HG02642 (cell line): Measurements from ENCODE around the gene RAMAC.
A peak's percentile ranks its signal among the peaks of the same experiment; 100 is the strongest.
"Not testable (repeated sequence)": the region's sequence is repeated elsewhere in the genome, so short reads cannot be mapped to it uniquely, and the experiment has no call there.

ENCODE experiments used
- ATAC-seq: cut with Tn5 transposase; IDR thresholded peaks from one replicate; pipeline ENCODE4 v1.9.1; 2021; ENCODE audit warnings: mild to moderate bottlenecking; ENCODE audit not compliant: unreplicated experiment, poor library complexity

The RAMAC gene

DNA sequence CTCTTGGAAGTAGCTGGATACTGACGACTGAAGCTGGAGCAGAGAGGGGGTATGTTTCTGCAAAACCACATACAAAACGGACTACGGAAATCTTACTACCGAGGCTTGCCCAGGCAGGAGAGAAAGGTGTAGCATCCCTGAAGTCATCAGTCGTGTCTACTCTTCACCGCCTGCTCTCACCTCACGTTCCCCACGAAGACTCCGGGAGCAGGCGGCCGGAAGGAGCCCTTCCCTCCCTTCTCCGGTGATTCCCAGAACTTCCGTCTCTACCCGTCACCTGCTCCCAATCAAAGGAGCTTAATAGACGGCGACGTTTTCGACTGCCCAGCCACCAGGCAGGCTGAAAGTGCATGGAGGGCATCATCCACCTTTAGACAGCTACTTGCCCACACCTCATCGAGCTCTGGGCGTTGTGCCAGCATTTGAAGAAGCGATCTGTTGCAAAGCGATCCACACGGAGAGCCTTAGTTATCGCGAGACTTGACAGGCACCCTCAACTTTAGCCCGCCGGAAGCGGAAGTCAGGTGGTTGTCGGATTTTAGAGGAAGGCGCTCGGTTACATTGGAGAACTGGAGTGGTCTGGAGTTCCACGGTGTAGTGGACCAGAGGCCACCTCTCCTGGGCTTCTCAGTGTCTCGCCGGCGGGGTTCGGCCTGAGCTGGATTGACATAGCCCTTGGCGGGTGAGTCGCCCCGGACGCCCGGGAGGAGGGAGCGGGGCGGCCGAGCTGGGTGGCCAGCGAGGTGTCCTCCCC is at the start of gene RAMAC:
RAMAC (plus strand) TSS at position 523 of the 754 bp plus-strand sequence. CDS start 2,809 bp downstream, outside the sequence.
- ATAC-seq: peak; percentile 93

DNA sequence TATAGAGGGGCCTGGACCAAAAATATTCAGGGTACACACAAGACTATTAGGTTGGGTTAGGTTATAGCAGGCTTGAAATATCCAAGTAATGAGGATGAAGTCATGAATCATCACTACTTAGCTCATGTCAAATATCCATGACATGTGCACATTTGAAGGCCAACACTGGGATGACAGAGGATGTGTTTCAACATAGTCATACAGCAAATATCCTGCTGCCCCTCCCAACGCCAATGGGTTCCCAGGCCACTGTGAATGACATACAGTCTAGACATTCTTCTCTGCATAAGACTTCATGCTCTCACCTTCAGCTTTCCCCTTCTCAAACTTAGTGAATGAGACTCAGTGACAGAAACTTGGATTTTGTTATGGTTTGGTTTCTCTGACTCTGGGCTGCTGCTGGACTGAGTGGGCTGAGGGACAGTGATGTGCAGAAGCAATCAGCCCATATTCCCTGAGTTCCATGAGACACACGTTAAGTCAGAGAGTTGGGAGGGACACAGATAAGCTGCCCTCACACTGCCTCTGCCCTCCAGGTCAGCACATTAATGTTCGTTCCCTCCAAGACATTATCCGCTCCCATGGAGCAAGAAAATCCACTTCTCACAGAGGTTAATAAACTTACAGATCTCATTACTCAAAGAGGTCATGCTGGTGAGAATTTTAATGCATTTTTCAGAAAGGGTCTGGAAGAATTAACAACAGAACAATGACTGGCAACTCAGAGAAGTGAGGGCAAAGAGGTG is 48.9 kb upstream of the RAMAC start:
- no peak for ATAC-seq

DNA sequence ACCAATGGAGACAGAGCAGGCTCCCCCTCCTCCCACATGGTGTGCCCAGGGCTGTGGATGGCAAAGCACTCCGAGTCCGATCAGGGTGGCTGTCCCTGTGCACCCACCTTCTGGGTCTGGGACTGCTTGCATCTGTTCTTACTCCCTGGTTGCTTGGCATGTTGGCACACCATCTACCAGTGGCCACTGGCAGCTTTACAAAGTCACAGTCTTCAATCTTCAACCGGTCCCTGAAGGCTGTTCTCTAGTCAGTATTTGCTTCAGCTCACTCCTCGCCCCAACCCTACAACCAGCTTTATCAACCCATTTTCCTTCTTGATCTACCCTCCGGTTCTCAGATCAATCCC is 48.3 kb upstream of the RAMAC start:
- ATAC-seq: no peak

DNA sequence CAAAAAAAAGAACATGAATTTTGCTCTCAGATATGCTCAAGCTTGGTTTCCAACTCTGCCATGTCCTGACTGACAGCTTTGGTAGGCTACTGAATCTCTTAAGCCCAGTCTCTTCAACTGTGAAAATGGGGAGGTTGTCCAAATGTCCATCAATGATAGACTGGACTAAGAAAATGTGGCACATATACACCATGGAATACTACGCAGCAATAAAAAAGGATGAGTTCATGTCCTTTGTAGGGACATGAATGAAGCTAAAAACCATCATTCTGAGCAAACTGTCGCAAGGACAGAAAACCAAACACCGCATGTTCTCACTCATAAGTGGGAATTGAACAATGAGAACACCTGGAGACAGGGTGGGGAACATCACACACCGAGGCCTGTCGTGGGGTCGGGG is 46.3 kb upstream of the RAMAC start:
- ATAC-seq: not testable (repeated sequence)

DNA sequence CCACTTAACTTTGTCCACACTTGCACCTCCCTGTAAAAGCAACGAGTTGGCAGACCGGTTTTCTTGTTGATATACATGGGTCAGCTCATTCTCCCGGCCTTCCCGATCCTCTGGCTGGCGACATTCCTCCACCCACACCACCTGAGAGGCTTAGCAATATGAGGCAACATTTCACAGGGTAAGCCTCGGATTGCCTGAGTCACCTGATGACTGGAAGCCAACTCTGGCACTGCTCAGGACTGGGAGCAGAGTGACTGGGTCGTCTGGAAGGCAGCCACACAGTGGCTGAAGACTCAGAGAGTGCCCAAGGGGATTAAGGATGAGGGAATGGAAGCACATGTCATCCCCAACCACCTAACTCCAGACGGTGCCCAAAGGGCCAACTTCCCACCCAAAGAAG is 43.3 kb upstream of the RAMAC start:
- ATAC-seq: no peak

DNA sequence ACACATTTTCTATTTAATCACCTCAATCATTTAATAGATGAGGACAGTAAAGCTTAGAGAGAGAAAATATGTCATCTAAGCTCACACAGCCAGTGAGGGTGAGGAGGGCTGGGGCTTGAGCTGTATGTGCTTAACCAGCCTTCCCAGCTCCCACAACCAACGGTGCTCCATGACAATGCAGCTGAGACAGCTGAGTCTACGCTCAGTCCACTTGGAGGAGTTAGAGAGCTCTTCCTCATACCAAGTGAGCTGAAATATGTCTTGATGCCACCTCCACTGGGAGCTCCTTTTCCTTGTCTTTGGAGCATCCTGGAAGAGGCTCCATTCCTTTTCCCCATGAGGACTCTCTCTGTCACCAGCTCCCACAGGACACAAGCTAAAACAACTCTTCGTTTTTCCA is 42.8 kb upstream of the RAMAC start:
- no peak for ATAC-seq

DNA sequence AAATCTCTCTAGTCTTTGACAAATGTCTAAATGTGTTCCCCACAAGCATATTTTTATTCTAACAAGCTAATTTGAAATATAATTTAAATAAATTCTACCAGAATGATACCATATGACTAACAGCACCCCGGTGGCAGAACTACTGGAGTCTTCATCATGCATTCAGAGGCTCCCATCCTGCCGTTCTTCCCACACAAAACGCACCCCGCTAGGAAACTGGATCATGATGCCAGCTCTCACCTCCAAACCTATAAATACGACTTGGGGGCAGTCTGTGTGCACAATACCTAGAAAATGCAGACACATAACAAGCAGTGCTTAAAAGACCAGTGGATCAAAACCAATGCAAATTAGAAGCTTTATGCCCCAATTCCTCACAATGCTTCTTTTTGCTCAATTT is 42.0 kb upstream of the RAMAC start:
- no peak for ATAC-seq

DNA sequence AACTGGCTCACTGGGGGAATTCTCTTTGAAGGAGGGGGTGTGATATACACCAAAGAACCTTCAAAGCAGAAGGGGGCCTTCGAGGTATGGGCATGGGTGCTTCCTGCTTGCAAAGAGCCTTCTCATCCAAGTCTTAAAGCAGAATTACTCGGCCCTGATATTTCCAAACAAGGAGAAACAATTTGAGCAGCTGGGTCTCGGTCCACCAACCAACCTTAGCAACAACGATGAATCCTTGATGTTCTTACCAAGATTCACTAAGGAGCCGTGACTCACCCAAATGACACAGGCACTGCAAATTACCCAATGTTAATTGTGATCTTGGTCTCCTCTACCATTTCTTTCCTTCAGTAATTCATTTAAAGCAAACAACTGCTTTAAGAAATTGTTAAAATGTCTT is 41.2 kb upstream of the RAMAC start:
- ATAC-seq: no peak

DNA sequence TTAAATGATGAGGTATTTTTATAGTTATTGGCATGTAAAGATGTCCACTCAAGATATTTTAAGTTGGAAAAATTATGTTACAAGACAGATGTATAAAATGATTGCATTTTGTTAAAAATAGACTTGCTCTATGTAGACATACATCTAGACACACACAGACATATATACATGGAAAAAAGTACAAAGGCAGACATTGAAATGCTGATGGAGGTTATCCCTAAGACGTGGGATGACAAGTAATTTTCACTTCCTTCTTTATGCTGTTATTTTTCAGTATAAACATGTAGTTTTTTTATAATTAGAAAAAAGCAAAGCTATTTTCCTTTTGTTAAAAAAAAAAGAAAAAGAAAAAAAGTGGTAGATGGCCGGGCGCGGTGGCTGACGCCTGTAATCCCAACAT is 40.7 kb upstream of the RAMAC start:
- no peak for ATAC-seq

DNA sequence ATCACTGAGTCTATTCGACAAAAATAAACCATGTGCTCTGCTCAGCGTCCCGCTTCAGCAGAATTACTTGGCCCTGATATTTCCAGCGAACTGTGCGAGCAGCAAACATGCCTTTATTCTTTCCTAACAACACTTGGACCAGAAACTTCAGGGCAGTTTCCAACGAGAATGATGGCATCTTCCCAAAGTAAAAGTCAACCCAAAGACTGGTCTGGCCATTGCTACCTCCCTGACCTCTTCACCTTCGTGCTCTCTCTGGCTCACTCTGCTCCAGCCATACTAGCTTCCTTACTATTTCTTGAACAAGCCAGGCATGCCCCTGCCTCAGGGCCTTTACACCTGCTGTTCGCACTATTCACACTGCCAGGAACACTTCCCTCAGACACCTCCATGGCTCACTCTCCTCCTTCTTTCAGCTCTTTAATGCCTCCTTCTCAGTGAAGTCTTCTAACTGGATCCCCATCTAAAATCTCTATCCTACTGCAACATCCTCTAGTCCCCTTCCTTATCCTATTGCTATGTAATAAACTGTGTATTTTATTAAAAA is 39.8 kb upstream of the RAMAC start:
- ATAC-seq: no peak

DNA sequence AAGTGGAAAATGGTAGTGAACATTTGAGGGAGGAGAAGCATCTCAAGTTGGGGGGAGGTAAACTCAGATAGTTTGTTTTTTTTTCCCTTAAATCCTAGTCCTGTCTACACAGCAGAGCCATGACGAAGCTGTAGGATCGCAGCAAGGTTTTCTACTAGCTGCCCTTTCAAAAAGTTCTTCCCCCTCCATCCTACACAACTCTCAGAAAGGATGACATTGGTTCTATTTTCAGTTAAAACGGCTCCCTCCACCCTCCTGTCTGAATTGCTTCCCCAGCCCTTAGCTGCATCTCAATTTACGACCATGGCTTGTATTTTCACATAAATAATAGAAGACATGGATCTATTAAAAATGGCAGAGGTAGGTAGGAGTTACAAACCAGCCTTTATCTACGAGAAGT is 35.7 kb upstream of the RAMAC start:
- ATAC-seq: no peak

DNA sequence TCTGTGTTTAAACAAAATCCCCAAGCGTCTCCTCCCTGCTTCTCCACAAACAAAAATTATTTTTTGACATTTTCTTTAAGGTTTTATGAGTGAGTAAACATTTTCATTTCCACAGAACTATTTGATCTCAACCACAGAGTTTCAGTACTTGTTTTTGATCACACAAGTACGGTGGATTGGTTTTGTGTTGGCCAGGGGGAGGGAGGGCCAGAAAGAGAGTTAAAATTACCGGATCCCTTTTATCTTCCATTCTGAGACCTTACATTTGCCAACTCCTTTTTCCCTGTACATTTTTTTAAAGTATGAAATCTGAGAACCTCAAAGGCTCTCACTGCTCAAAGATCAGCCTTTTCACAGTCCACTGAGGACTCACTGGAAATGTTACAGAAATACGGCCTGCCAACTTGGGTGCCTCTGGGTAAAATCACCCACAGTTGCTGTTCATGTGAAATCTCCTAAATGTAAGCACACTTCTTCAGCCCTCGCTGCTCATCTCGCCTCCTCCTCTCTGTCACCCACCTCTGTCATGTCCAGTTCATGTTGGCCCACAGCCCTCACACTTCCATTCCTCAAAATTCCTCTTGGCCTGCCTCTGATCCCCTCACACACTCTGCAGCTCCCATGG is 35.2 kb upstream of the RAMAC start:
- ATAC-seq: no peak

DNA sequence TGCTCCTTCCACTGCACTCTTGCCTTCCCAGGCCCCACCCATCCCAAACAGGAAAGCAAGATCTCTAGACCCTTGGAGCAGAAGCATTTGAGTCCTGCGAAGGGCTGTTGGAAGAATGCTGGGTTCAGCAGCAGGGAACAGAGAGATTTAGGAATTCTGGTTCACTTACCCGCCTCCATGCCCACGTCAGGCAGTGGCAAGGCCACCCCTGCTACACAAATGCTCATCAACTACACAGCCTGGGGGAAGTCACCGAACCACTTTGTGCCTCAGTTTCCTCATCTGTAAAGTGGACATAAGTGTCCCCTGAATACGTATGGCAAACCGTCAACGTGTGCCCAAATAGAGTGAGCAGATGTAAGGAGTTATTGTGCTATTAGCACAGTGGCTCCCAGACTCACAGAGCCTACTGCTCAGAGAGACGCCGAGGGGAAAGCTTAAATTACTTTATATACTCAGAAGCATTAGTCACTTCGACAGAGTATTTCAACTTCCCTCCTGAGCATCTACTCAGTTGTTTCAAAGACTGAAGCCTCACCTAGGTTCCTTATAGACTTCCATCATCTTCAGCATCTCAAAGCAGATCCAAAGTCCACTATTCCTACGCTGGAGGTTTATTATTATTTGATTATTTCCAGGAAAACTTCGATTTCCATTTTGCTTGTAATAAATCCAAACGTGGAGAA is 34.4 kb upstream of the RAMAC start:
- no peak for ATAC-seq

DNA sequence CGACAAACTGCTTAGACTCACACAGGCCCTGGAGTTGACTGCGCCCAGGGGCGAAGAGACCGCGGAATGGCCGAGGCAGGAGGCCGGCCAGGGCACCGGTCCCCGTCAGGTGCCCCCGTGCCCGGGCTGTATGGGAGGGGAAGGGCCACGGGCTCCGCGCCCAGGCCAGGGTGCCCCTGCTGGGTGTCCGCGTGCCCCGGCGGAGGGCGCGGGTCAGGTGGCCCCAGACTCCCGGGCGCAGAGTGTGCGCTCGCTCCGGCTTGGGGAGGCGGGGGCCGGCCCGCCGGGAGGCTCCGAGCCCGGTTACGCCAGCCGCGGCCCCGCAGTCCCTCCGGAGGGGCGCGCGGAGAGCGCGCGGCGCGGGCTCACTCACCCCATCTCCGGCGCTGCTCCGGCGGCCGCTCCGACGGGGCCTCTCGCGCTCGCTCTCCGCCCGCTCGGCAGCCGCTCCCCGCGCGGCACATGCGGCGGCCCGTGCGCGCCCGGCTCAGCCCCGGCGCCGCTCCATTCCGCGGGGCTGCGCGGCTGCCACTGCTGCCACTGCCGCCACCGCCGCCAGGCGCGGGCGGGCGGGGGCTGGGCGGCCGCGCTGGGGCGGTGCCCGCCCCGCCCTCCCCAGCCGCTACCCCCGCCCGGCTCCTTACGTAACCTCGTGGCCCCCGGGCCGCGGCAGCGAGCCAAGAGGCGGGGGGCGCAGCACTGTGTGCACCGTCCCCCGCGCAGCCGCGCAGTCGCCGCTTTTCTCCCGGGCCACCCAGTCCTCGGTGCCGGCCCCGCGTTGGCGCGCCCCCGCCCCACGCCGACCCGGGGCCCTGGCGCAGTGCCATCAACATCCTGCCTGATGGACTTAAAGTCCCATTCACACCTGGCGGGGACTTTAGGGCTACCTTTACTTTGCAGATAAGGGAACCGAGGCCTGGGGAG is 33.6 kb upstream of the RAMAC start, which contains the start of gene HOMER2:
HOMER2 (minus strand) TSS at position 563 of the 924 bp plus-strand sequence; CDS start at position 378, 185 bp downstream.
- peak; percentile 49 for ATAC-seq

DNA sequence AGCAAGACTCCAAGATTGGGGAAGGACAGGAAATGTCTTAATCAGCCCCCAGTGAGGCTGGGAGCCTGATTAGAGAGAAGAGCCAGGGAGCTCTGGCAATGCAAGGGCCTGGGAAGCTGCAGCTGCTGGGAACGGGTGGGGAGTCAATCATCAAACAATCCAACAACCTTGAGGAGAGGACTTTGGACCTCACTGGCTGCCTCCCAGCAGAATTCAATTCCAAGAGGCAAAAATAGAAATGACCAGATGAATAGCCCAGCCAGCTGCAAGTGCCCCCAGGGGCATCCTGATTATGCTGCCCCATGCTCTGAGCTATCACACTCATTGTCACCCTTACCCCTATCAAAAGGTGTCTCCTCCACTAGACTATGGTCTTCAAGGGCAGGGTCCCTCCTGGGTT is 27.4 kb upstream of the RAMAC start:
- no peak for ATAC-seq

DNA sequence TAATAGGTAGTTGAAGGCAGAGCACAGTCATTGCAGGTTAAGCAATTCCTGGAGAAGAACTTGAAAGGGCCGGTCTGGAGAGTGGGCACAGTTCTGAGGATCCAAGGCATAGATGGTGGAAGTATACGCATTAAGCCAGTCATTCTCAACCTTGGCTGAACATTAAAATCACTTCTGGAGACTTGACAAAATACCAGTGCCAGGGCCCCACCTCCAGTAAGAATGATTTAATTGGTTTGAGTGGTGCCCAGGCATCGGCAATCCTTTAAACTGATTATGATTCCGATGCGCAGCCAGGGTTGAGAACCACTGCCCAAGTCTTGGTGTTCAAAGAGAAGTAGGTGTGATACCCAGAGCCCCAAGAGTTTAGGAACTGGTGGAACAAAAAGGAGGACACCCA is 26.6 kb upstream of the RAMAC start:
- no peak for ATAC-seq

DNA sequence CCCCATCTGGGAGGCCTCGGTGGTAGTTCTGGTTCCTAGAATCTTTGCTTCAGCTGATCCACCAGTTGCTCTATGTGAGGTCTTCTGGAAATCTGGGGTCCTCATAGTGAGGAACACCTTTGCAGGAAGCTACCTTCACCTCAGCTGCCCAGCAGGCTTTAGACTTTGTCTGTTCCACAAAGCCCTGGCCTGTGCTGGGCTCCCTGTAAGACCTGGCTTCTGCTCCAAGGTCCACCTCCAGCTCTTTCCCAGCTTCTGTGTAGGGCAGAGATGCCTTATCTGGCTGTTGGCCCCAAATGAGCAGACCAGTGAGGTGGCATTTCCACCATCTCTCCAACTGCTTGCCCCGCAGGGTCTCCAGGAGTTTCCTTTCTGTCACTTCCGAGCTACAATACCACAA is 25.2 kb upstream of the RAMAC start:
- ATAC-seq: no peak

DNA sequence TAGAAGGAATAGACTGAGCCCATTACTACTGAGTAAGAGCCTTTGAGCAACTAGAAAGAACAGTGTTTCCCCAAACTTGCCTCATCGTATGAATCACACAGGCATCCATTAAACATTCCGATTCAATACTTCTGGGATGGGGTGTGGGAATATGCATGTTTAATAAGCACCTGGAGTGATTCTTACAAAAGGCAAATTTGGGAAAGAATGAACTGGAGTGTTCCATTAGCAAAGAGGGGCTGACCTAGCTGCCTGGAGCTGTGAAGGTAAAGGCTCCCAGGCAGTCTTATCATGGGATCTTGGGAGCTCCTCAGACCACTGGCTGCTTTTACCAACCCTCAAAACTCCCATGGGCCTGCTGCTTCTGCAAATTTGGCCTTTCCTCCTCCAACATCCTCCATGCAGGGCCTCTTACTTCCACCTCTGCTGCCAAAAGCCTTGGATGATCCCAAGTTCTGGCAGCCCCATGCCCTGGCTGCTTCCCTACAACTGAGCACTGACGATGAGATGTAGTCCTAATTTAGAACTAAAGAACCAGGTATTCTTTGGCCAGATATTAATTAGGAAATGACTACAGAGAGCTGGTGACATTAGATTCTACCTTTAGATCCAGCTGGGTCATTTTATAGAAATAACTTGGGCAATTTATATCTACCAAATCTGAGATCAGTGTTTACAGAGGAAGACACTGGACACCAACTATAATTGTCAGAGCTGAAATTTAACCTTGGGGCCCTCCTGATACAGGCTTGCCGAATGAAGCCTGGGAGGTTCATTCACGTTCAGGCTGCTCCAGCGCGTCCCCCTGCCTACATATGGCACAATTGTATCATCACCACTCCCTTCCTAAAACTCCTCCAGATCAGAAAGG is 22.3 kb upstream of the RAMAC start:
- ATAC-seq: no peak

DNA sequence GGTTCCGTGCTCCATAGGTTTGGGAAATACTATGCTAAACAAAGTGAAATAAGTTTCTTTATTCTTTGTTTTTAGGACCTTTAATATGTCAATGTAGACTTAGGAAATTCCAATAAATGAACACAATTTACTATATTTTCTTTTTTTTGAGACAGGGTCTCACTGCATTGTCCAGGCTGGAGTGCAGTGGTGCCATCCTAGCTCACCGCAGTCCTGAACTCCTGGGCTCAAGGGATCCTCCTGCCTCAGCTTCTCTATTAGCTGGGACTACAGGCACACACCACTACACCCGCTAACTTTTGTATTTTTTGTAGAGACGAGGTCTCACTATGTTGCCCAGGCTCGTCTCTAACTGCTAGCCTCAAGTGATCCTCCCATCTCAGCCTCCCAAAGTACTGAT is 21.1 kb upstream of the RAMAC start:
- ATAC-seq: no peak
